ENCODE measurements around the gene RBM46.
"Not testable (repeated sequence)": the region's sequence is repeated elsewhere in the genome, so short reads cannot be mapped to it uniquely, and the experiment has no call there.

RBM46 gene

DNA sequence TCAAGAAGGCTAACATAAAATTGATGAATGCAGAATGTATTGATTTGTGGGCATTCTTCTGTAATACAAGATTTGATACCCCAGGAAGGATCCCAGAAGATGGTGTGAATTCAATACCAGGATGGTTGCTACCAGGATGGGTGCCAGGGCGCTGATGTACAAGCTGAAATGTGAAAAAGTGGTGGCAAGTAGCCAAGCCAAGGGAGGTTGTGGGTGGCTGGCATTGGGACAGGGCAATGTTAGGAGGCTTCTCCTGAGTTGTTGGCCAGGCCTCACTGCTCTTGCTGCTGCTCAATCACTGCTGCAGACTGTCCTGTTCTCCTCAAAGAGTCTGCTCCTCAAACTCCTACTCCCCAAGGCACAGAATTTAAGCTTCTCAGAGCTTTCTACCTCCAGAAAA is 77.1 kb downstream of the RBM46 start:
- Histone ChIP-seq H3K27ac (ENCODE audit: low read depth, low read length) (no peak overlapping the region), H3K4me3 (ENCODE audit: low read length) (no peak overlapping the region), H3K4me1 (ENCODE audit: control insufficient read depth, insufficient read depth, low read length) (no peaks in the 10 kb centered on the region), H3K9ac (ENCODE audit: low read length) (no peak overlapping the region), H3K36me3 (ENCODE audit: control insufficient read depth, insufficient read depth, low read length) (no peaks in the 10 kb centered on the region), H3K27me3 (ENCODE audit: control insufficient read depth, insufficient read depth, low read length) (no peaks in the 10 kb centered on the region)

GRCh38 chr4:154868414-154869194 is 87.5 kb downstream of the RBM46 start:
- Histone ChIP-seq H3K27me3 (ENCODE audit: control insufficient read depth, insufficient read depth, low read length) (no peaks in the 10 kb centered on the region), H3K4me3 (ENCODE audit: low read length) (no peak overlapping the region)

DNA sequence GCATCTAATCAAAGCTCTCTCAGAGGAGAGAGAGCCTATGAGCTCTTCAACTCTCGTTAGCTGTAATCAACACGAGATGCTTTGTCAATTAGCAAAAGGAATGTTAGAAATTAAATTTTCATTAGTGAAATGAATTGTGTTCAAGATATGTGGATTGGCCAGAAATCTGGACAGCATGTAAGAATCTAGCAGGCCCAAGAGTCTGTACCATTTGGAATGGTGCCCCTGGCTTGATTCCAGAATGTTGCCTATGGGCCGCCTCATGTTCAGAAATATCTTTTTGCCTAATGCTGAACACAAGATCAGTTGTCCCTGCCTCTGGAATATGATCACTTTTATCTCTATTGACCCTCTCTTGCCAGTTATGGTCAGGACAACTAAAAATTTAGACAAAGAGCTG is 88.2 kb downstream of the RBM46 start:
- Histone ChIP-seq H3K4me1 (ENCODE audit: control insufficient read depth, insufficient read depth, low read length) (no peaks in the 10 kb centered on the region), H3K9ac (ENCODE audit: low read length) (no peak overlapping the region), H3K36me3 (ENCODE audit: control insufficient read depth, insufficient read depth, low read length) (no peaks in the 10 kb centered on the region), H3K27me3 (ENCODE audit: control insufficient read depth, insufficient read depth, low read length) (no peaks in the 10 kb centered on the region), H3K27ac (ENCODE audit: low read depth, low read length) (no peak overlapping the region), H3K4me3 (ENCODE audit: low read length) (no peak overlapping the region)

More at GRCh38 chr4:154868414-154869194, 87.5 kb downstream of the RBM46 start:
- no peak overlapping the region for H3K27ac ChIP-seq (ENCODE audit: low read depth, low read length)
- no peaks in the 10 kb centered on the region for H3K4me1 ChIP-seq (ENCODE audit: control insufficient read depth, insufficient read depth, low read length)
- no peak overlapping the region for H3K9ac ChIP-seq (ENCODE audit: low read length)
- no peaks in the 10 kb centered on the region for H3K36me3 ChIP-seq (ENCODE audit: control insufficient read depth, insufficient read depth, low read length)

DNA sequence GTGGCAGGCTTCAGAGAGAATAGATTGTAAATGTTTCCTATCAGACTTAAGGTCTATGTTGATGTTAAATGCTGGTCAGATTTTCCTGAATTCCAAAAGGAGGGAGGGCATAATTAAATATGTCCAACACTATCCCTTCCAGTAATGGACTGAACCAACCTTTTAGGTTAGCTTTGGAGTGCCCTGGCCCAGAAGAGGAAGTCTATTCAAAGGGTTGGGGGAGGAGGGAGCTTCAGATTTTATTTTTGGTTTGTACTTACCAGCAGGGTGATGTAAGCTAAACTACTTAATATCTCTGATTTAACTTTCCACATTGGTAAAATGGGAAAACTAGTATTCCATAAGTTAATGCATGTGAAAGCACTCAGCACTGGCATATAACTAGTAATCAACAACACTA is 91.1 kb downstream of the RBM46 start:
- H3K27me3 ChIP-seq (ENCODE audit: control insufficient read depth, insufficient read depth, low read length), result no peaks in the 10 kb centered on the region
- H3K4me1 ChIP-seq (ENCODE audit: control insufficient read depth, insufficient read depth, low read length), result no peaks in the 10 kb centered on the region
- no peak overlapping the region for H3K4me3 ChIP-seq (ENCODE audit: low read length)
- H3K9ac ChIP-seq (ENCODE audit: low read length), result no peak overlapping the region
- no peaks in the 10 kb centered on the region for H3K36me3 ChIP-seq (ENCODE audit: control insufficient read depth, insufficient read depth, low read length)
- H3K27ac ChIP-seq (ENCODE audit: low read depth, low read length), result no peak overlapping the region

GRCh38 chr4:154874049-154874448 is 93.0 kb downstream of the RBM46 start:
- H3K27me3 ChIP-seq (ENCODE audit: control insufficient read depth, insufficient read depth, low read length); H3K4me3 ChIP-seq (ENCODE audit: low read length); H3K27ac ChIP-seq (ENCODE audit: low read depth, low read length); H3K36me3 ChIP-seq (ENCODE audit: control insufficient read depth, insufficient read depth, low read length); H3K4me1 ChIP-seq (ENCODE audit: control insufficient read depth, insufficient read depth, low read length); H3K9ac ChIP-seq (ENCODE audit: low read length): not testable (repeated sequence)

DNA sequence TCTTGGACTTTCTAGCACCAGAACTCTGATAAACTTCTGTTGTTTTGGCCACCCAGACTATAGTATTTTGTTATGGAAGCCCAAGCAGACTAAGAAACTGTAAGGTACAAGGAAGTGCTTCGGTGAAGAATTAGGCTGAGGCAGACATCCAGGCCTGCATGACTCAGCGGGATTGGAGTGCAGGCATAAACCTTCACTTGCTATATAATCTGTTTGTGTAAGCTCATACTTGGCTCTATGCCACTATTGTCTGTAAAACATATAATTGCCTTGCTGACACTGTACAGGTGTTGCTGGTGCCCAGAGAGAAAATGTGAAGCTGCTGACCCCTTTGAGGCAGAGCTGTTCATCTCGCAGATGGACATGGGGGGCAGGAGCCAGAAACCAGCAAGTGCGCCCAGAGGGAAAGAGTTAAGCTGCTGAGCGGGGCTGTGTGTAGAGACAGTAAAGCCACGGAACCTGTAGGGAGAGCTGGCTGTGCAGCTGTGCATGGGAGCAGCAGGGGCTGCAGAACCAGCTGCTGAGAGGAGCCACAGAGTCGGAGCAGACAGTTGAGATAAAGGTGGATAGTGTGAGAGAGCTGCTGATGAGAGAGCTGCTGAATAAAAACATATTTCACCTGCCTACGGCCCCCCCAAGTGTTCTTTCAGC is 96.2 kb downstream of the RBM46 start:
- no peak overlapping the region for H3K27ac ChIP-seq (ENCODE audit: low read depth, low read length)
- H3K4me3 ChIP-seq (ENCODE audit: low read length), result no peak overlapping the region
- no peak overlapping the region for H3K9ac ChIP-seq (ENCODE audit: low read length)
- H3K27me3 ChIP-seq (ENCODE audit: control insufficient read depth, insufficient read depth, low read length), result no peaks in the 10 kb centered on the region
- H3K4me1 ChIP-seq (ENCODE audit: control insufficient read depth, insufficient read depth, low read length), result no peaks in the 10 kb centered on the region
- H3K36me3 ChIP-seq (ENCODE audit: control insufficient read depth, insufficient read depth, low read length), result no peaks in the 10 kb centered on the region
